ENCODE results near the gene JMJD8. TPM values are rescaled to one million over a fixed set of nuclear protein-coding genes. Genes with fewer than 3 reads are reported as not detected.

Gene JMJD8
- total RNA-seq, 2 experiments from 2014 or later: 22.0 to 23.6 TPM

DNA sequence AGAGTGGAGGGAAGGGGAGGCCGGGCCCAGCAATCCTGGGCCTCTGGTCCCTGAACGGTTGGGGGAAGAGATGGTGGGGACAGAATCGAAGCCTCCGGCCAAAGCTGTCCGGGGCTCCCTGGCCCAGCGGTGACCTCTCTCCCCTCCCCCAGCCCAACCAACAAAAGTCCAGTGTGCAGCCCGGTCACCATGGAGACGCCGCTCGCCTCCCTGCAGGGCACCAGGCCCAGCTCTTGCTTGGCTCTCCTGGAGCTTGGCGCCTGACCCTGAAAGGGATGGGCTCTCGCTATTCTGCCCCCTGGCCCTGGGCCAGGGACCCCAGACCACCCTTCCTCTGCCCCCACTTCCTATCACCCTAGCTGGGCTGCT is 32.0 kb upstream of the JMJD8 start:
- ATAC-seq (ENCODE audit: poor library complexity) (no peak), DNase-seq (no peak)
- intact Hi-C loops (cut with DNase I, micrococcal nuclease): no loop called here
- H3K4me3 Mint-ChIP-seq: peak overlapping the region; percentile 69
- H3K27ac ChIP-seq (ENCODE audit: low read depth in 1 of 2, low read length in 2 of 2): no peak overlapping the region
- H3K9me3 Mint-ChIP-seq: no peaks in the 10 kb centered on the region
- H3K4me3 ChIP-seq (ENCODE audit: low read length): no peak overlapping the region
- ChIA-PET CTCF (interaction anchor here (1.0 to 2.3 kb wide), 3 partner anchors 17 to 72 kb away, joined by 3 to 8 read pairs (median 3); partner anchors contain the start of genes CHTF18, CIAO3 and RPUSD1), POLR2A (interaction anchor here (1.2 to 4.5 kb wide), 5 partner anchors 10 to 72 kb away, joined by 3 to 30 read pairs (median 5); partner anchors contain the start of genes CCDC78, CHTF18, HAGHL and RPUSD1)
- peaks cover 24% of the 10 kb centered on the region for H3K4me1 Mint-ChIP-seq (ENCODE audit: low read depth)
- peaks cover 44% of the 10 kb centered on the region for H3K4me1 ChIP-seq (ENCODE audit: insufficient read depth, low read length)
- no peaks in the 10 kb centered on the region for H3K36me3 Mint-ChIP-seq (ENCODE audit: low read depth)
- H3K27ac Mint-ChIP-seq: no peak overlapping the region
- H3K27me3 ChIP-seq (ENCODE audit: control insufficient read depth in 1 of 2, insufficient read depth in 2 of 2, low read length in 2 of 2): peaks cover 11 to 18% of the 10 kb centered on the region in 2 experiments
- H3K36me3 ChIP-seq (ENCODE audit: insufficient read depth, low read length): no peaks in the 10 kb centered on the region
- peaks cover 0 to 8% of the 10 kb centered on the region in 2 experiments for H3K9me3 ChIP-seq (ENCODE audit: control insufficient read depth in 1 of 2, insufficient read depth in 1 of 2, low read length in 2 of 2)
- H3K27me3 Mint-ChIP-seq: peaks cover 14% of the 10 kb centered on the region
- TF ChIP-seq, protein P1, sequence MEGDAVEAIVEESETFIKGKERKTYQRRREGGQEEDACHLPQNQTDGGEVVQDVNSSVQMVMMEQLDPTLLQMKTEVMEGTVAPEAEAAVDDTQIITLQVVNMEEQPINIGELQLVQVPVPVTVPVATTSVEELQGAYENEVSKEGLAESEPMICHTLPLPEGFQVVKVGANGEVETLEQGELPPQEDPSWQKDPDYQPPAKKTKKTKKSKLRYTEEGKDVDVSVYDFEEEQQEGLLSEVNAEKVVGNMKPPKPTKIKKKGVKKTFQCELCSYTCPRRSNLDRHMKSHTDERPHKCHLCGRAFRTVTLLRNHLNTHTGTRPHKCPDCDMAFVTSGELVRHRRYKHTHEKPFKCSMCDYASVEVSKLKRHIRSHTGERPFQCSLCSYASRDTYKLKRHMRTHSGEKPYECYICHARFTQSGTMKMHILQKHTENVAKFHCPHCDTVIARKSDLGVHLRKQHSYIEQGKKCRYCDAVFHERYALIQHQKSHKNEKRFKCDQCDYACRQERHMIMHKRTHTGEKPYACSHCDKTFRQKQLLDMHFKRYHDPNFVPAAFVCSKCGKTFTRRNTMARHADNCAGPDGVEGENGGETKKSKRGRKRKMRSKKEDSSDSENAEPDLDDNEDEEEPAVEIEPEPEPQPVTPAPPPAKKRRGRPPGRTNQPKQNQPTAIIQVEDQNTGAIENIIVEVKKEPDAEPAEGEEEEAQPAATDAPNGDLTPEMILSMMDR (IDR thresholded peaks at IDR 0.05): no peak

DNA sequence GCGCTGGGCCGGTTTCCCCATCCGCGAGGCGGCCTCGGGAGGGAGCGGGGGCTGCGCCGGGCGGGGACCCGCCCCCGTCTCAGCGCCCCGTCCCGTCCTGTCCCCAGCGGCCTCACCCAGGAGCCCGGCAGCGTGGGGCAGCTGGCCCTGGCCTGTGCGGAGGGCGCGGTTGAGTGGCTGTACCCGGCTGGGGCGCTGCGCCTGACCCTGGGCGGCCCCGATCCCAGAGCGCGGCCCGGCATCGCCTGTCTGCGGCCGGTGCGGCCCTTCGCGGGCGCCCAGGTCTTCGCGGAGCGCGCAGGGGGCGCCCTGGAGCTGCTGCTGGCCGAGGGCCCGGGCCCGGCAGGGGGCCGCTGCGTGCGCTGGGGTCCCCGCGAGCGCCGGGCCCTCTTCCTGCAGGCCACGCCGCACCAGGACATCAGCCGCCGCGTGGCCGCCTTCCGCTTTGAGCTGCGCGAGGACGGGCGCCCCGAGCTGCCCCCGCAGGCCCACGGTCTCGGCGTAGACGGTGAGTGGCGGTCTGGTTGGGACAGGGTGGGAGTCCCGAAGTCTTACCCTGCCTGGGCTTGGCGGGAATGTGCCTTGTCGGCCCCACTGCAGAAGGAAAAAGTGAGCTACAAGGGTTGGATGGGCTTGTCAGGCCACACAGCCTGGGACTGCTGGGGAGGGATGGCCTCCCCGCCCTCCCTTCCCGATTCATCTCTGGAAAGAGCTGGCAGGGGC is 31.5 kb upstream of the JMJD8 start:
- H3K36me3 ChIP-seq (ENCODE audit: insufficient read depth, low read length): no peaks in the 10 kb centered on the region
- H3K27me3 ChIP-seq (ENCODE audit: control insufficient read depth in 1 of 2, insufficient read depth in 2 of 2, low read length in 2 of 2): peaks cover 17 to 23% of the 10 kb centered on the region in 2 experiments
- peaks cover 0 to 12% of the 10 kb centered on the region in 2 experiments for H3K9me3 ChIP-seq (ENCODE audit: control insufficient read depth in 1 of 2, insufficient read depth in 1 of 2, low read length in 2 of 2)
- ATAC-seq (ENCODE audit: poor library complexity) (no peak), DNase-seq (peak in 3 of 14 experiments; percentile 27 to 49 (median 46))
- H3K4me3 ChIP-seq (ENCODE audit: low read length): no peak overlapping the region
- TF ChIP-seq, protein P1 (IDR thresholded peaks at IDR 0.05): no peak
- Mint-ChIP-seq H3K9me3 (no peaks in the 10 kb centered on the region), H3K27me3 (peaks cover 14% of the 10 kb centered on the region), H3K36me3 (ENCODE audit: low read depth) (no peaks in the 10 kb centered on the region), H3K4me3 (peak overlapping the region; percentile 69), H3K4me1 (ENCODE audit: low read depth) (peaks cover 24% of the 10 kb centered on the region), H3K27ac (no peak overlapping the region)
- ChIA-PET CTCF (interaction anchor here (1.0 to 2.3 kb wide), 3 partner anchors 18 to 73 kb away, joined by 3 to 8 read pairs (median 3); partner anchors contain the start of genes CHTF18, CIAO3 and RPUSD1), POLR2A (interaction anchor here (1.4 to 4.5 kb wide), 4 partner anchors 11 to 73 kb away, joined by 3 to 30 read pairs (median 14); partner anchors contain the start of genes CCDC78, CHTF18, HAGHL and RPUSD1)
- H3K27ac ChIP-seq (ENCODE audit: low read depth in 1 of 2, low read length in 2 of 2): no peak overlapping the region
- intact Hi-C loops (cut with DNase I, micrococcal nuclease): loop anchor here in 1 of 2 experiments (2.0 kb wide), 1 partner anchor 13 kb away; no protein-coding TSS in a partner anchor
- peaks cover 41% of the 10 kb centered on the region for H3K4me1 ChIP-seq (ENCODE audit: insufficient read depth, low read length)

DNA sequence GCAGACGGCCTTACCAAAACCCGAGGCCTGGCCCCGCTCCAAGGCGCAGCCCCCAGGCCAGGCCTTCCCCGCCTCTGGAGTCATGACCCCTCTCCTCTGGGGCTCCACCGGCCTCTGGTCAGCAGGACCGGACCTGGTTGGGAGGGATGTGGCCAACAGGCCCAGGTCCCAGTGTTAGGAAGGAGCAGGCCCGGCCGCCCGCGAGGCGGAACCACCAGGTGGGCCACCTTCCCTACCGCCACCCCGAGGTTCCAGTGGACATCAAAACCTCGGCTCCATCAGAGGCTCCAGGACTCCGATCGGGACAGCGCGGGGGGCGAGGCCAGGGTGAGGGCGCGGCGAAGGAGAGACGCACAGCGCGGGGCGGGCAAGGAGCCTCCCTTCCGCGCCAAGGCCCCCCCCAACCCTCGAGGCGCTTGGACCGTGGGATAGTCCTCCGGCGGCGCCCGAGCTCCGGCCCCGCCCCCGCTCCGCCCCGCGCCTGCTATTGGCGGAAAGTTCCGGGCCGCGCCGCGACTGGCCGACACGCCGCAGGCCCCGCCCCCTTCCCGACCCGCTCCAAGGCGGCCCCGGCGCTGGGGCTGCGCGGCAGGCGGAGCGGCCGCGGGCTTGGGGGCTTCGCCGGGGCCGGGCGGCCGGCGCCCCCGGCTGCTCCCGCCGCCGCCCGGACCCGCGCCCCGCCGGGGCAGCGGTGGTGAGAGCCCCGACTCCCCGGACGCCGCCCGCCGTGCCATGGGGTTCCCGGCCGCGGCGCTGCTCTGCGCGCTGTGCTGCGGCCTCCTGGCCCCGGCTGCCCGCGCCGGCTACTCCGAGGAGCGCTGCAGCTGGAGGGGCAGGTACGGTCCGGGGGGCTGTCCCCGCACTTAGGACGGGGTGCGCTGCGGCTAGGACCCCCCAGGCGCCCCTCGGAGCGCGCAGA is 30.7 kb upstream of the JMJD8 start, which contains the start of gene METRN:
TSS of gene METRN (plus strand) at position 561 of the 919 bp plus-strand sequence. CDS start at position 733, 172 bp downstream.
- H3K9me3 Mint-ChIP-seq: no peaks in the 10 kb centered on the region
- H3K4me3 Mint-ChIP-seq: peak within 1 kb of the TSS; percentile 69
- ChIA-PET POLR2A (interaction anchor here (0.9 to 4.5 kb wide), 4 partner anchors 12 to 74 kb away, joined by 3 to 30 read pairs (median 14); partner anchors contain the start of genes CCDC78, CHTF18, HAGHL and RPUSD1), CTCF (interaction anchor here (1.2 to 2.3 kb wide), 2 partner anchors 26 to 74 kb away, joined by 3 to 8 read pairs; partner anchors contain the start of genes CHTF18, CIAO3 and RPUSD1)
- Histone ChIP-seq H3K4me3 (ENCODE audit: low read length) (peak within 1 kb of the TSS; percentile 12), H3K4me1 (ENCODE audit: insufficient read depth, low read length) (peaks cover 33% of the 10 kb centered on the region), H3K9me3 (ENCODE audit: control insufficient read depth in 1 of 2, insufficient read depth in 1 of 2, low read length in 2 of 2) (peaks cover 0 to 19% of the 10 kb centered on the region in 2 experiments), H3K27ac (ENCODE audit: low read depth in 1 of 2, low read length in 2 of 2) (no peak within 1 kb of the TSS), H3K36me3 (ENCODE audit: insufficient read depth, low read length) (no peaks in the 10 kb centered on the region), H3K27me3 (ENCODE audit: control insufficient read depth in 1 of 2, insufficient read depth in 2 of 2, low read length in 2 of 2) (peaks cover 25 to 30% of the 10 kb centered on the region in 2 experiments)
- intact Hi-C loops (cut with DNase I, micrococcal nuclease): loop anchor here in 1 of 2 experiments (2.0 to 5.0 kb wide), 3 partner anchors 14 to 477 kb away; no protein-coding TSS in a partner anchor
- no peaks in the 10 kb centered on the region for H3K36me3 Mint-ChIP-seq (ENCODE audit: low read depth)
- peaks cover 18% of the 10 kb centered on the region for H3K4me1 Mint-ChIP-seq (ENCODE audit: low read depth)
- peak; percentile 92 for ATAC-seq (ENCODE audit: poor library complexity)
- no peak within 1 kb of the TSS for H3K27ac Mint-ChIP-seq
- TF ChIP-seq, protein P1 (IDR thresholded peaks at IDR 0.05): no peak
- DNase-seq: peak; percentile 76 to 95 (median 88)
- peaks cover 21% of the 10 kb centered on the region for H3K27me3 Mint-ChIP-seq

All from CD4-positive, alpha-beta T cell (primary cell).